Measurements from ENCODE around the gene EPHA2.

Gene EPHA2

GRCh38 chr1:16128338-16128741 lies 27.5 kb downstream of the EPHA2 start:
- ATAC-seq: no peak
- peaks cover 15% of the 10 kb centered on the region for H3K4me1 Mint-ChIP-seq
- no peaks in the 10 kb centered on the region for H3K36me3 Mint-ChIP-seq
- no peaks in the 10 kb centered on the region for H3K9me3 Mint-ChIP-seq
- H3K4me3 Mint-ChIP-seq: no peak overlapping the region
- DNase-seq (ENCODE audit: low spot score in 2 of 2): no peak
- no peak overlapping the region for H3K27ac Mint-ChIP-seq

DNA sequence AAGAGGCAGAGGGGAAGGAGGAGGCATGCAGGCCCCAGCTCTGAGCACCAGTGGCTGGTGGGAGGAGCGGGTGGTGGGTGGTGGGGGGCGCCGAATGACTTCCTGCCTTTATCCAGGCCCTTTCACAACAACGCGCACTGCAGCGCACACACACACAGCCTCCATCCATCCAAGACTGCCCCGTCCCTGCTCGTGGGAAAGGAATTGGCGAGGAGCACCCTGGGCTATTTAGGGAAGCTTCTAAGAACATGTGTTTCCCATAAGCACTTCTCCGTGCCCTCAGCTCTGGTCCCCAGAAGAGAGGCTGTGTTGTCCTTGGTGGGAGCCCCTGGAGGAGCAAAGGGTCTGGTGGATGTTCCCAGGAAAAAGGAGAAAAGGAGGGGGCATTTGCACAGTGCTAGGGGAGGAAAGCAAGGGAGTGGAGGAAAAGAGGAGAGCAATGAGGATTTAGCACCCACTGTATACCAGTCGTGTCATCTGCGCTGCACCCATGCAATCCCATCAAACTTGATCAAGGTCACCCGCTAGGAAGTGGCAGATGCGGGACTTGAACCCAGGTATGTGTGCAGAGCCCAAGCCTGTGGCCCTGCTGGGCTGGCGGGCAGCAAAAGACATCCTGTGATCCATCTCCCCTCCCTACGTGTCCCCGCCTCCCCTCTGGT lies 28.1 kb downstream of the EPHA2 start:
- no peak for ATAC-seq
- Mint-ChIP-seq H3K4me3 (no peak overlapping the region), H3K36me3 (peaks cover 4% of the 10 kb centered on the region), H3K9me3 (no peaks in the 10 kb centered on the region), H3K4me1 (peaks cover 20% of the 10 kb centered on the region), H3K27ac (peak overlapping the region; percentile 48)
- no peak for DNase-seq (ENCODE audit: low spot score in 2 of 2)

DNA sequence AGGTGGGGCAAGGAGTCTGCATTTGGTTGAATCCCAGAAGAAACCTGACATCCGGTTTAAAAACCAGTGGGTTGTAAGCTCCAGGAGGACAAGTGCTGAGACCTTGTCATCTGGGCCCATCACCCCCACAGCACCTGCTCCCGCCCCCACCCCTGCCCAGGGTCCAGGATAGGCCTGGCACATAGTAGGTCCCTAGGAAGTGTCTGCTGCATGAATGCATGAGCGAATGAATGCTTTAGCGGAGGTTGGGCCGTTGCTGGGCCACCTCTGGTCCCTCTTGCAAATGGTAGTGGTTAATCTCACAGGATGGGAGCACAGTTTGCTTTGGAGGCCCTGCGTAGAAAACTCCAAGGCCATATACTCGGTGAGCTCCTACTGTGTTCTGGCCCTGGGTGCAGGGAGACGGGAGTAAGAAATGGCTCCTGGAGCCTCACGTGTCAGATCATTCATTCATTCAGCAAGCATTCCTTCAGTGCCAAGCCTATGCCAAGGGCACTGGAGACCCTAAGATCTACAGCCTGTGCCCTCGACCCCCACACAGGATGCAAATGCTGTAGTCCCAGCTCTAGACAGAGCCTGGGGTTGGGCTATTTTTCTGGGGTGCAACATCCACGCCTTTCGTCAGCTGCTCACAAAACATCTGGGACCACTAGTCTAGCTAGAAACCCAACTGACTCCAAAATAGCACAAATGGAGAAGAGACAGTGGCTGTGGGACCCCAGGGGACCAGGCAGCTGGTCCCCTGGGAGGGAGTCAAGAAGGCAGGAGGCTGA lies 28.9 kb downstream of the EPHA2 start:
- ATAC-seq: no peak
- H3K36me3 Mint-ChIP-seq: peaks cover 6% of the 10 kb centered on the region
- no peak overlapping the region for H3K27ac Mint-ChIP-seq
- no peaks in the 10 kb centered on the region for H3K9me3 Mint-ChIP-seq
- peaks cover 26% of the 10 kb centered on the region for H3K4me1 Mint-ChIP-seq
- DNase-seq (ENCODE audit: low spot score in 2 of 2): no peak
- H3K4me3 Mint-ChIP-seq: no peak overlapping the region

GRCh38 chr1:16126160-16126559 lies 29.7 kb downstream of the EPHA2 start:
- Mint-ChIP-seq H3K4me1 (peaks cover 26% of the 10 kb centered on the region), H3K9me3 (no peaks in the 10 kb centered on the region), H3K27ac (no peak overlapping the region), H3K36me3 (peaks cover 6% of the 10 kb centered on the region), H3K4me3 (no peak overlapping the region)
- ATAC-seq (no peak), DNase-seq (ENCODE audit: low spot score in 2 of 2) (no peak)

DNA sequence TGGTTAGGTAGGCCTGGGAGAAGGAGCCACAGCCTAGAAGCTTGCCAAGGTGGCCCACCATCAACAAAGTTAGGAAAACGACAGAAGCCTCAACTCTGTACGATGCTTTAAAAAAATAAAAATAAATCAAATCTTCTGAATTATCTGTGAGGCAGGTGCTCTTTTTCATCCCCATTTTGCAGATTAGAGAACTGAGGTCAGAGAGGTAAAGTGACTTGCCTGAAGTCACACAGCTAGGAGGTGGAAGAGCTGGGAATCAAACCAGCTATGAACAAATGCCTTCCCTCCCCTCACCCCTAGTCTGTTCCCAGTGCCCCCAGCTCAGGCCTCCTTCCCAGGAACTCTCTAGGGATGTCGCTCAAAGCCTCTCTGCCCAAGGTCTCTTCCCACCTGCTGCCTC lies 30.4 kb downstream of the EPHA2 start:
- Mint-ChIP-seq H3K4me3 (no peak overlapping the region), H3K9me3 (no peaks in the 10 kb centered on the region), H3K36me3 (peaks cover 6% of the 10 kb centered on the region), H3K27ac (no peak overlapping the region), H3K4me1 (peaks cover 26% of the 10 kb centered on the region)
- DNase-seq (ENCODE audit: low spot score in 2 of 2) (no peak), ATAC-seq (no peak)

- Mint-ChIP-seq H3K27ac (no peak overlapping the region), H3K36me3 (peaks cover 6% of the 10 kb centered on the region), H3K4me3 (no peak overlapping the region)
These were observed 30.8 kb downstream of the EPHA2 start for GRCh38 chr1:16125088-16125470.

GRCh38 chr1:16124377-16125087 lies 31.3 kb downstream of the EPHA2 start:
- H3K4me3 Mint-ChIP-seq: no peak overlapping the region
- peaks cover 26% of the 10 kb centered on the region for H3K4me1 Mint-ChIP-seq
- DNase-seq (ENCODE audit: low spot score in 2 of 2): no peak
- peaks cover 6% of the 10 kb centered on the region for H3K36me3 Mint-ChIP-seq
- H3K9me3 Mint-ChIP-seq: no peaks in the 10 kb centered on the region
- no peak for ATAC-seq
- no peak overlapping the region for H3K27ac Mint-ChIP-seq

More at GRCh38 chr1:16125088-16125470, 30.8 kb downstream of the EPHA2 start:
- ATAC-seq: no peak
- no peak for DNase-seq (ENCODE audit: low spot score in 2 of 2)
- Mint-ChIP-seq H3K9me3 (no peaks in the 10 kb centered on the region), H3K4me1 (peaks cover 26% of the 10 kb centered on the region)

DNA sequence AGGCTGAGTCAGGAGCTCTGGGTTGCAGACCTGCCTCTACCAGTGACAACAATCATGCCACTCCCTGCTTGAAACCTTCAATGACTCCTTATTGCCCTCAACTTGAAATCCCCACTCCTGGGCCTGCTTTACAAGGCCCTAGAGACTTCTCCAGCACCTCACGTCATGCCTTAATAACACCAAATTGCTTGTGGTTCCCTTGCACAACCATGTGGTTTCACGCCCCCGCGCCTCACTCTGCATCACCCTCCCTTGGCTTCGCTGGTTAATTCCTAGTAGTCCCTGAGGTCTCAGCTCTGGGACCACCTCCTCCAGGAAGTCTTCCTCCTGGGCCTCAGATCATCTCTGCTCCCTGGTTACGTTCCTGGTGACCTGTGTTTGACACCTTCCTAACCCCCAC lies 33.0 kb downstream of the EPHA2 start:
- DNase-seq (ENCODE audit: low spot score in 2 of 2) (peak; percentile 49 to 71), ATAC-seq (peak; percentile 93)
- Mint-ChIP-seq H3K36me3 (peaks cover 6% of the 10 kb centered on the region), H3K4me1 (peaks cover 26% of the 10 kb centered on the region), H3K9me3 (no peaks in the 10 kb centered on the region), H3K4me3 (peak overlapping the region; percentile 53), H3K27ac (peak overlapping the region; percentile 68)

GRCh38 chr1:16122350-16122881 lies 33.5 kb downstream of the EPHA2 start:
- no peaks in the 10 kb centered on the region for H3K9me3 Mint-ChIP-seq
- ATAC-seq (no peak), DNase-seq (ENCODE audit: low spot score in 2 of 2) (no peak)
- H3K4me1 Mint-ChIP-seq: peaks cover 30% of the 10 kb centered on the region
- peak overlapping the region; percentile 68 for H3K27ac Mint-ChIP-seq
- peaks cover 6% of the 10 kb centered on the region for H3K36me3 Mint-ChIP-seq
- peak overlapping the region; percentile 53 for H3K4me3 Mint-ChIP-seq

DNA sequence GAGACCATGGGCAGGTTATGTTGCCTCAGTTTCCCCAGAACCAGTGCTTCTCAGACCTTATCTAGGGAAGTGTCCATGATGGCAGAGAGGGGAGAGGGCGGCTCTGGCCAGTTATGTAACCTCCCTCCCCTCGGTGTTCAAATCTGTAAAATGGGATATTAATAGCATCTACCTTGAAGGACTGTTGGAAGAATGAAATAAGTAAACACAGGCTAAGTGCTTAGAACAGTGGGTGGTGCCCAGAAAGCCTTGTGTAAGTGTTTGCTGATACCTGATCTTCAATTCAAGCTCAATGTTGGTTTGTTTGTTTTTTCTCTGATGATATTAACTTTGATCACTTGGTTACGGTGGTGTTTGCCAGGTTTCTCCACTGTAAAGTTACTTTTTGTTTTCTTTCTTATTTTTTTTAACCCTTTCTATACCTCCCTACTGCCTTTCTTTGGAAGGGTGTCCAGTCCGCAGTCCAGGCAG lies 34.9 kb downstream of the EPHA2 start:
- Mint-ChIP-seq H3K4me3 (no peak overlapping the region), H3K9me3 (no peaks in the 10 kb centered on the region), H3K36me3 (peaks cover 11% of the 10 kb centered on the region), H3K27ac (no peak overlapping the region), H3K4me1 (peaks cover 38% of the 10 kb centered on the region)
- ATAC-seq (no peak), DNase-seq (ENCODE audit: low spot score in 2 of 2) (no peak)

- peaks cover 11% of the 10 kb centered on the region for H3K36me3 Mint-ChIP-seq
- no peak for ATAC-seq
- no peak for DNase-seq (ENCODE audit: low spot score in 2 of 2)
- no peak overlapping the region for H3K4me3 Mint-ChIP-seq
- H3K27ac Mint-ChIP-seq: no peak overlapping the region
- no peaks in the 10 kb centered on the region for H3K9me3 Mint-ChIP-seq
- peaks cover 38% of the 10 kb centered on the region for H3K4me1 Mint-ChIP-seq
These were observed 35.5 kb downstream of the EPHA2 start for GRCh38 chr1:16120407-16120806.

DNA sequence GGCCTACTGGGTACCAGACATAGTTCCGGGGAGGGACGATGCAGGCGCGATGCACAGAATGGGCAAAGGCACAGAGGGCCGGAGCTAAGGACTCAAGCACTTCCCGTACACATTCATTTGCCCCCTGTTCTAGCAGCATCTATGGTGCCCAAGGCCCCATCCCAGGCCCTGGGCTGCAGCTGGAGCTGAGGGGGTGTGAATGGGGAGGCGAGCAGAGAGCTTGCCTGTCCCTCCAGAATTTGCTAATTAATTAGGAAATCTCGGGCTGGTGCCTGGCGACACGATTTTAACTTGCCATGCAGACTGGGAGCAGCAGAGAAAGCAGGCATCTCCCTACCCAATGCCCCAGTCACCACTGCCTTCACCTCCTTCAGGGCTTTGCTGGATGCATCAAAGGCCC lies 35.9 kb downstream of the EPHA2 start:
- no peak overlapping the region for H3K27ac Mint-ChIP-seq
- DNase-seq (ENCODE audit: low spot score in 2 of 2): no peak
- peaks cover 38% of the 10 kb centered on the region for H3K4me1 Mint-ChIP-seq
- H3K4me3 Mint-ChIP-seq: no peak overlapping the region
- ATAC-seq: no peak
- peaks cover 11% of the 10 kb centered on the region for H3K36me3 Mint-ChIP-seq
- no peaks in the 10 kb centered on the region for H3K9me3 Mint-ChIP-seq

GRCh38 chr1:16119504-16119903 lies 36.4 kb downstream of the EPHA2 start:
- Mint-ChIP-seq H3K4me3 (no peak overlapping the region), H3K36me3 (peaks cover 11% of the 10 kb centered on the region), H3K27ac (no peak overlapping the region), H3K4me1 (peaks cover 35% of the 10 kb centered on the region), H3K9me3 (no peaks in the 10 kb centered on the region)
- ATAC-seq (no peak), DNase-seq (ENCODE audit: low spot score in 2 of 2) (no peak)

GRCh38 chr1:16118706-16119105 lies 37.2 kb downstream of the EPHA2 start:
- Mint-ChIP-seq H3K9me3 (no peaks in the 10 kb centered on the region), H3K4me3 (no peak overlapping the region), H3K4me1 (peaks cover 27% of the 10 kb centered on the region), H3K27ac (no peak overlapping the region), H3K36me3 (peaks cover 11% of the 10 kb centered on the region)
- no peak for ATAC-seq
- DNase-seq (ENCODE audit: low spot score in 2 of 2): no peak

DNA sequence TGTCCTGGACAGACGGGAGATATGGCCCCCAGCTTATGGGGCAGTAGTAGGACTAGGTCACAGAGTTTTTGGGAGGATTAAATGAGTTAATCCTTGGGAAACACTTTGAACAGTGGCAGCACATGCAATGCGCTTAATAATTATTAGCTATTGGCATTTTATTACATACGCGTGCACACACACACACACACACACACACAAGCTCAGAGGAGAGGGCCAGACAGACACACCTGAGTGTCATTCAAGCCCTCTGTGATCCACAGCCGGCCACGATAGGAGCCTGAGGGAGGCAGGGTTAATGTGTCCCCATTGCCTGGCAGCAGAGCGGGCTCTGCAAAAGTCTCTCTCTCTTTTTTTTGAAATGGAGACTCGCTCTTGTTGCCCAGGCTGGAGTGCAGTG lies 37.9 kb downstream of the EPHA2 start:
- H3K4me1 Mint-ChIP-seq: peaks cover 19% of the 10 kb centered on the region
- H3K27ac Mint-ChIP-seq: no peak overlapping the region
- ATAC-seq (no peak), DNase-seq (ENCODE audit: low spot score in 2 of 2) (no peak)
- no peaks in the 10 kb centered on the region for H3K9me3 Mint-ChIP-seq
- peaks cover 9% of the 10 kb centered on the region for H3K36me3 Mint-ChIP-seq
- H3K4me3 Mint-ChIP-seq: no peak overlapping the region

Measured in stimulated activated effector memory CD8-positive, alpha-beta T cell treated with anti-CD3 and anti-CD28 coated beads, Interleukin-12 subunit alpha, Interleukin-12 subunit beta, amount 100 ng/mL, for 72 hours (primary cell).